Right hindlimb (tissue), 1 donor: ENCODE measurements around the gene RALGDS.

Source experiments
- DNase-seq: peaks from one replicate; pipeline ENCODE4 v3.0.0-alpha.2; 2018

The RALGDS gene

DNA sequence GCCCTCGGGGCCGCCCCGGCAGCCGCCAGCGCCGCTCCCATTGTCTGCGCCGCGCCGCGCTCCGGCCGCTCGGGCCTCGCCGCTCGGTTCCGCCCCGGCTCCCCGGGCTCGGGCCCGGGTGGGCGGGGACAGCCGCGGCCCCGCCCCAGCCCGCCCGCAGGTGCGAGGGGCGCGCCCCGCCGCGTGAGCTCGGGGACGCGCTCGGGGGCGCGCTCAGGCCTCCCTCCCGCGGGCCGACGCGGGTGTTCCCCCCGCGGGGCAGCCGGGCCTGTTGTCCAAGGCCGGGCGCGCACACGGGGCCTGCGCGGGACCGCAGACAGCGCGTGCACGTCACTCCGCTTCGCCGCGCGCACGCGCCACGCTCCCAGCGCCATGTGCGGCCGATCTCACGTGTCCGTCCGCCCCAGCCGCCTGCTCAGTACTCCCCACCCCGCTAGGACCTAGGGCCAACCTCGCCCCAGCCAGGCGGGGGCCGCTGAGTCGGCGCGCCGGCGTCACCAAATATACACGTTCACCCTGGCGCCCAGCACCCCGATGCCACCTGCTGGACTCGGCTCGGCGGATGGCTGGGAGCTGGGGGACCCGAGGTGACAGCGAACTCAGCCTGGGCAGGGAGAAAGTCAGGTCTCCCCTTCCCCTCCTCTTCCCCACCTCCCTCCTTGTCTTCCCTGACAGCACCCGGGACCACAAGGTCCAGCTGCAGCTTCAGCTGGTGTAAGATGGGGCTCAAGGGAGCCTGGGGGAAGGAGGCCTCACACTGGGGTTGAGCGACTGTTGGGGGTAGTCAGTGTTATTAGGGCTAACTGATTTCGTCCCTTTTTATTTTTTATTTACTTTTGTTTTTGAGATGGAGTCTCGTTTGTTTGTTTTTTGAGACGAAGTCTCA lies 28.3 kb upstream of the RALGDS start:
- peak; percentile 88 for DNase-seq

DNA sequence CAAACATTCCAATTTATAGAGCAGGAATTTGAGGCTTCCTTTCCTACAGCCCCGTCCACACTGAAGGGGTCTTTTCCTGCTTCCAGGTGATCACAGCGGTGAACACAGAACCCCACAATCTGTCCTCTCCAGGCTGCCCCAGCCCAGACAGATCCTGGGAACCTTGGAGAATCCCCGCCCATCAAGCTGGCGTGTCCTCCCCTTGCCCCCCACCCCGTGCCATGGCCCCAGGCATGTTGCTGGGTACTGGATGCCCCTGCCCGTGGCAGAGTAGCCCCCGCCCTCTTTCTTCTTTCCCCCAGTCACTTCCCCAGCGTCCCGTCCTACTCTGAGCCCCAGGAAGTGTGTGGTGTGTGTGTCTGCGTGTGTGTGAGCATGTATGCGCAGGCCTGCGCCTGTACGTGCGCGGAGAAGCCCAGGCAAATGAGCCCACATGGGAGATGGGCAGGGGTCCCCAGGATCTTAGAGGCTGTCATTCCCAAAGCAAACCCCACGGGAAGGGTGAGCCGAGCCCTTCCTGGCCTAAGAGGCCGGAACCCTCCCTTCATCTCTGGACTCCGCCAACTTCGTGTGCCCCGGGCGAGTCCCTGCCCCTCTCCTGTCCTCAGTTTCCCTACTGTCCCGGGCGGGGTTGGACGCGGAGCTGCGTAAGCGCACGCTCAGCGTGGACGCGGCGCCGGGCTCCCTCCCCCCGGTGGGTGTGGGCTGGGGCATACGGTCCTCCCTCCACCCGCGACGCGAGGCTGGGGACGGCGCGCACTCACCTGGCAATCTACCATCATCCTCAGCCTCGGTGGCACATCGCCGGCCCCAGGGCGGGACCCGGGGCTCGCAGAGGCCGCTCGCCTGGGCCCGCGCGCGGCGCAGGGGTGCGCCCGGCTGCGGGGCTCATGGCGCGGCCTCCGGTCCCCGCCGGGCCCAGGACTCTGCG lies 27.4 kb upstream of the RALGDS start:
- peak; percentile 63 for DNase-seq

DNA sequence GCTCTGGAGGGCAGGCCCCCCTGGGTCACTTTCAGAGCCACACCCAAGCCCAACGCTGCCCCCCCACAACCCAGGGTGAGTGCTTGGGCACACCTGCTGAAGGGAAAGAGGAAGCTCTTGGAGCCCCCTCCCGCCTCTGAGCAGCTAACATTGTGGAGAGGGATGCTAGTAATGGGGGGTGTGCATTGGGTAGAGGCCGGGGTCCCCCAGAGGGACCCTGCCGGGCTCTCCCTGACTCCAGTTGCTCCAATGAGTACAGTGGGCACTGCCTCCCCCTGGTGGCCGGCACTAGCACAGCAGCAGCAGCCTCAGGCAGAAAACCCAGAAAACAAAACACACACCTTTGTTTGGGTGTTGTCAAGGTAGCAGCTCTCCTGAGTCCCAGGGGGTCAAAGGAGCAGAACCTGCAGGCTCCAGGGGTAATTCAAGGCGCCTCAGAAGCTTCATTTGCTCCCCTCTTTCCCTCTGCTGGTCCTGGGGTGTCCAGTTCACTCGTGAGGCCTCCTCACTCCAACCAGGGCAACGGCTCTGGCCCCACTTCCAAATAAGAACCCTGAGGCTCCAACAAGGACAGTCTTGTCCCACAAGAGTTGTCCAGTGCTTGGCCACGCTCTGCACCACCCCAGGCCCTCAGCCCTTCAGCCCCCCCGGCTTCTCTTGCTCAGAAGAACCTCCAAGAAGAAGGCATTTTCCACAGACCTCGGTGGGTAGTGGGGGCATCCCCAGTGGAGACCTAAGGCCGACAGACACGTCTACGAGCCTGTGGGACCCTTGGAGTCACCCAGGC lies 26.6 kb upstream of the RALGDS start:
- peak; percentile 81 for DNase-seq

DNA sequence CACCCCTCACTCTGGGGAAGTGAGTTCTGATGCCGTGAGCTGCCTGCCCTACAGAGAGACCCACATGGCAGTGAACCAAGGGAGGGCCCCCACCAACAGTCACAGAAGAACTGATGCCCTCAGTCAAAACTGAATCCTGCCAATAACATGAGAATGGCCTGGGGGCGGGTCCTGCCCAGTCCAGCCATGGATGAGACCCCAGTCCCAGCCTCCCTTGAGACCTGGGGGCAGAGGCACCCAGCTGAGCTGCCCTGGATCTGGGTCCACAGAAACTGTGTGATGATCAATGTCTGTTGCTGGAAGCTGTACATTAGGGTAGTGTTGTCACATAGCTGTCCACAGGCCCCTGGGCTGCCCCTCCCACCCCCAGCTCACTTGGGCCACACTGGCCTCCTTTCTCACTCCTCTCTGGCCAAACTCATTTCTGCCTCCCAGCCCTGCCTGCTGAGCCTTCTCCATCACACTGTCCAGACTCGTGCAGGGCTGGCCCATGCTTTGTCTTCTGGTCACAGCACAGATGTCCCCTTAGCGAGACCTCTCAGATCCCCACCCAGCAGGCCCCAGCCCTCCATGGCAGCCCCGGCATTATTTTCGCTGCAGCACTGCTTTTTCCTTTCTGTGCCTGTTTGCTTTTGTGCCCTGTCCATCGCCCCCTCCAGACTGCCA lies 25.8 kb upstream of the RALGDS start:
- DNase-seq = no peak

DNA sequence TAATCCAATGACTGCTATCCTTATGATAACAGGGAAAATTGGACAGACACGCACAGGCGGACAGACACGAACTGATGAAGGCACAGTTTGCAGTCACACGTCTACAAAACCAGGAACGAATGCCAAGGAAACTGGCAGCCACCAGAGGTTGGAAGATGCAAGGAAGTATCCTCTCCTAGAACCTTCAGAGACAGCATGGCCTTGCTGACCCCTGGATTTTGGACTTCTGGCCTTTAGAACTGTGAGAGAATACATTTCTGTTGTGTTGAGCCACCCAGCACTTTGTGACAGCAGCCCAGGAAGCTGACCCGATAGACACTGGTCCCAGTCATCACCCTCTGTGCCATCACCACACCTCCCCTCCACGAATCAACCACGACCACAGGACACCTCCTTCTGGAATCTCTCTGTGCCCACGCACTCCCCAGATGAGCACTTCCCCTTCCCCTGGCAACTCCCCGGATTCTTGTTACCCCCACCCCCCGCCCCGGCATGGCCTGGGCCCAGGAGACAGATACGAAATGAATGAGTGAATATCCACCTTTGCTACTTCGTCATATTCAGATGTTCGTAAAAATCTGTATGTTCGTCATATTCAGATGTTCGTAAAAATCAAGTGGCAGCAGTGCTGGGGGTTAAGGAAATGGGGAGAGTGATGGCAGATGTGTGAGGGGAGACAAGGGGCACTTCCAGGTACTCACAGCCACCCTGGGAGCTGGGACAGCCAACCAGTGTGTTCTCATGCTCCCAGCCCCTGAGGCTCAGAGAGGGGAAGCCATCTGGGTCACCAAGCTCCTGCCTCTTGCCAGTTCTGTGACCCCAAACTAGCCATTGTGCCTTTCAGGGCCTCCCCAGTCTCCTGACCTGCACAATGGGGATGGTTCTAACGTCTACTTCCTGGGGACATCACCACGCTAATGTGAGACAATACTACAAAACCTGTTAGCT lies 24.1 kb upstream of the RALGDS start:
- DNase-seq = no peak

DNA sequence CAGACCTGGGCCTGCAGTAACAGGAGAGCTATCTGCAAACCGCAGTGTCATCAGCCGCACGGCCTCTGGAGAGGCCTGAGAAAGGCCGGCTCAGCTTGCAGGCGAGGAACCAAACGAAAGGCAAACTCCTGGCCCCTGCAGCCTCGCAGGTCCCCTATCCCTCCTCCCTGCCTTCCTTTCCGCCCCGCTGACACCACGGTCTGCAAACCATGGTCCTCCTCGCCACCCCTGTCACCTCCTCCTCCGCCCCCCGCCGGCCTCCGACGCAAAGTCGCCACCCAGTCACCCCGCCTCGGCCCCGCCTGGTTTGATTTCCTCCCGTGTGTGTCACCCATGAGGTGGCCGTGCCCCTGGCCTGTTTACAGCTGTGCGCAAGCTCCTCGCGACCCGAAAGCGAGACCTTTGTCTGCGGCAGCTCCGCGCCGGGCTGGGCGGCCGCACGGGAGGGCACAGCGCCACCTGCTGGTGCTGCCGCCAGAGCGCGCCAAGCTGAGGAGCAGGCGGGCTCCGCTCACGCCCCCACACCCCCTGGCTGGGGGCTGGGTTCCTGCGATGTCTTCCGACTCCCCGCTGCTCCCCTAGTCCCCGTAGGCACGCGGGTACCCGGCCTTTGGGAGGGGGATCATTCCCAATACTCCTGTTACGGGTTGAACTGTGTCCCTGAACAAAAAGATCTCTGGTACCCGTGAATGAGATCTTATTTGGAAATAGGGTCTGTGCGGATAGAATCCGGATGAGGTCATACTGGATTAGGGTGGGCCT lies 23.3 kb upstream of the RALGDS start:
- DNase-seq = peak; percentile 85

DNA sequence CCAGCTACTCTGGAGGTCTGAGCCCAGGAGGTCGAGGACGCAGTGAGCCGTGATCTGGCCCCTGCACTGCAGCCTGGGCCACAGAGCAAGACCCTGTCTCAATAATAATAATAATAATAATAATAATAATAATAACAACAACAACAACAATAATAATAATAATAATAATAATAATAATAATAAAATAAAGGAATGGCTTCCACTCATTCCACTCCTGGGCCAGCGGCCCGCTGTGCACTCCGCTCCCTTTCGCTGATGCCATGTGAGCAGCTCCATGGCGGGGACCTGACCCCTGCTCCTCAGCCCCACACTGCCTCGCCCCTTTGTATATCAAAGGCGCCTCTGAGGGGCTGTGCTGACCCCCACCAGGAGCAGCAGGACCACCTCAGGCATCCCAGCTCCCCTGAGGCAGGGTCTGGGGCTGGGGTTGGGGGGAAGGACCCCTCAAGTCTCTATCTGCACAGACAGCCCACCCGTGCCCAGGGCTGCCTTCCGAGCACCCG lies 22.6 kb upstream of the RALGDS start:
- no peak for DNase-seq

DNA sequence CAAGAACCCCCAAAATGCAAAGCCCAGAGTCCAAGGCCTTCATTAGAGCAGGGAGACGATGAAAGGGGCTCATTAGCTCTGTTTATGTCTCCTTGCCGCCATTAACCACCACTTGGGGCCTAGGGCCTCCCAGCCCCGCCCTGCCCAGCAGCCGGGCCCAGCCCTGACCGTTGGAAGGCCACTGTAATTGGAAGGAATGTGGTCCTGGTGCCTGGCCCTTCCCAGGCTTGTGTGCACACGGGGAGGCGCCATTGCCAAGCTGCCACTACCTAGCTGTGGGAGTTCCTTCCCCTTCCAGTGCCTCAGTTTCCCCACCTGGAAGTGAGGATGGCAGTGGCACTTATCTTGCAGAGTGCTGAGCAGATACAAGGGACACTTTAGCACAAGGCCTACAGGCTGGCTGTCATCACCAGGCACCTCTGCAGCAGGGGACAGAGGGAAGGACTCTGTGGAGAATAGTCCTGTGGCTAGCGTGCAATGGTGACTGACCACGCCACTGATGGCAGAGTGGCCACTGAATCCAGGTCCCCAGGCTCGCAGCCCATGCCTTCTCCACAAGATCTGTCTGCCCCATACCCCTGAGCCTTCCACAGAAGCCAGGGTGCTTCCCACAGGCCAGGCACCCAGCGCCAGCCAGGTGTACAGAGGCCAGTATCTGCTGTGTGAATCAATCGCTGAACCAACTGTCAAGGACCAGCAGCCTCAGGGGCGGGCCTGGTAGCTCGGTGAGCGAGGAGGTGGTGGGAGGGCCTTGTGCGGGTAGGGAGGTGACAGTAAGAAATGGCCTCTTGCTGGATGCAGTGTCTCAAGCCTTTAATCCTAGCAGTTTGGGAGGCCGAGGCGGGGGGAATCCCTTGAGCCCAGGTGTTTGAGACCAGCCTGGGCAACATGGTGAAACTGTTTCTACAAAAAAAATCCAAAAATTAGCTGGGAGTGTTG lies 21.9 kb upstream of the RALGDS start:
- no peak for DNase-seq

DNA sequence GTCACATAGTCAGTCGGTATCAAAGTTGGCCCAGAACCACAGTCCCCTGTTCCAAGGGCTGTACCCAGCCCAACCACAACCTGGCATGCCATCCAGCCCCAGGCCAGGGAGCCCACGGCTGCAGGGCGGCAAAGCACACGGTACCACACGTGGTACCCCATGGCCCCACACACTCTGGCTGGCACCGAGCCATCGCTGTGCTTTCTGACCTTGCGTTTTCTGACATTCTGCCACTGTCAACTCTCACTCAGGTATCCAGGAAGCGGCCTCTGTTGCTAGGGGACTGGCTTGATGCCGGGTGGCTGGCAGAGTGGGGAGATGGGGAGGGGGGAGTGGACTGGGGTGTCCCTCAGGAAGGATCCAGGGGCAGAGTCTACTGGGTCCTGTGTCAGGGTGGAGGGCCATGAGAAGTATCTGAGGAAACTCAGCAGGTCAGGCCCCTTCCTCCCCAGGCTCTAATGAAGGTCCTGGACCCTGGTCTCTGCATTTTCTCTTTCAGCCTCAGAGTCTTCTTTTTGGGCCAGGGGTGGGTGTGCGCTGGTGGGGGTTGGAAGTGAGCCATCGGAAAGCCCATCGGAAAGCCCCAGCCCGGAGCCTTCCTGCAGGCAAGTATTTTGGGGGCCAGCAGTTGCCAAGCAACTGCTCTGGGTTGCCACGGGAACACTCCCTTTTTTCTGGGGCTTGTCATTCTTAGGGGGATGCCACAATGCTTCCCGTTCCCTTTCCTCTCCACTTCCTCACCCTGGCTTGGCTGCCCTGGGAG lies 21.0 kb upstream of the RALGDS start:
- no peak for DNase-seq

DNA sequence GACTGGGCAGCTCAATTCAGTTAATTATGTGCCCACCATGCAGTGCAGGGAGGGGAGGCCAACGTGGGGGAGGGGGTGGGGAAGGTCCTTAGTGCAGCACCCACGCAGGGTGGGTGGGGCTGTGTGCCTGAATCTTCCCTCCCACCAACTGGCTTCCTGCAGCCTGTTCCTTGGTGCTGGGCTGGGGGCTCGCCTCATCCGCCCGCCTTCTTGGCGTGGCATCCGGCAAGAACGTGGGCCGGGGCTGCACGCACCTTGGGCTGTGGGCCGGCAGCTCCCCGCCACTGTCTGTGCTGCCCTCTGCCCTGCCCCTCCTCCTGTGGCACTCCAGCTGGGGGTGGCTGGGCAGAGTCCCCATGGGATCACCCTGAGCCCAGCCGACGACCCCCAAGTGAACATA lies 19.6 kb upstream of the RALGDS start:
- no peak for DNase-seq

DNA sequence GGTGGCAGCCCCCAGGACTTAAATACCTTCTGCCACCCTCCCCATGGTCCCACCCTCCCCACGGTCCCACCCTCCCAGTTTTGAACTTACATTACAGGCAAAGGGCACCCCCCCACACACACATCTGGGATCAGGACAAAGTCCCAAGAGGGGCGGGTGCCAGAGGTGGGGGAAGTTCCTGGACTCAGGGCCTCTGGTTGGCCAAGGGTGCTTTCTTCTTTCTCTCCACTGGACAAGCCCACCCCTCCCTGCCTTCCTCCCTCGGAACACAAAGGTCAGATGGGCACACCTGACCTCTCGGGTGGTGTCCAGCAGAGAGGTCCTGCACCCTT lies 19.1 kb upstream of the RALGDS start:
- DNase-seq = no peak

DNA sequence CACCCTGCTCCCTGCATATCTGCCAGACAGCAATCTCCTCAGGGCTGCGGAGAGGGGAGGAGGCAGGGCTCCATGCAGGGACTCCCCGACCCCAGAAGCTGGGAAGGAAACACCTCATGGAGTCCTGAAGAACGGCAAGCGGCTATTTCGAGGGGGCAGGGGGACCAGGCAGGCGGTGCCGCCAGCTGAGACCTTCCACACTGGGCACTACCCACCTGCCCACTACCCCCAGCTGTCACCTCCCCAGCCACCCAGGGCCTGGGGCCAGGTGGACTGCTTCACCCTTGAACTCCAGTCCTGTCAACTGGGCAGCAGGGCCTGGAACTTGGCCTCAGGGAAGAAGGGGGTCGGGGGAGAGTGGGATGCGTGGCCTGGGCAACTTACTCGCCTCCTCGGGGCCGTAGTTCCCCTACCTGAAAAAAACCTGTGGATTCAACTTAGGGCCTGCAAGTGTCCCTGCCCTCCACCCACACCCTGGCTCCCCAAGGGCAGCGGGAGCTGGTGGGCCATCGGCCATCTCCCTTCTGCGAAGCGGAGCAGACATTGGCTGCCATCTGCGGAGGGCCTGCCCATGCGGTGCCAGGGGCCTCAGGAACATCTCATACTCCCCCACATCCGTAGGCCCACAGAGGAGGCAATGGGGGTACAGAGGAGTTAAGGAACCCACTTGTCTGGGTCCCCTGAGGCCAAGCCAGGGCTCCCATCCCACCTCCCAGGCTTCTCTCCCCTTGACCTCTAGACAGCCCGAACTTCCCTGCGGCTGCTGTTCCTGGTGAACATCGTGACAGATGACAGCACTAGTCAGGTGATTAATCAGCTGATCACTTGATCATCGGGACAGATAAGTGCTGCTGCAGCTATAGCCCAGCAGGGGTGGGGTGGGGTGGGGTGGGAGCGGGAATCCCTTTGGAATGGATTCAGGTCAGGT lies 18.5 kb upstream of the RALGDS start:
- no peak for DNase-seq

DNA sequence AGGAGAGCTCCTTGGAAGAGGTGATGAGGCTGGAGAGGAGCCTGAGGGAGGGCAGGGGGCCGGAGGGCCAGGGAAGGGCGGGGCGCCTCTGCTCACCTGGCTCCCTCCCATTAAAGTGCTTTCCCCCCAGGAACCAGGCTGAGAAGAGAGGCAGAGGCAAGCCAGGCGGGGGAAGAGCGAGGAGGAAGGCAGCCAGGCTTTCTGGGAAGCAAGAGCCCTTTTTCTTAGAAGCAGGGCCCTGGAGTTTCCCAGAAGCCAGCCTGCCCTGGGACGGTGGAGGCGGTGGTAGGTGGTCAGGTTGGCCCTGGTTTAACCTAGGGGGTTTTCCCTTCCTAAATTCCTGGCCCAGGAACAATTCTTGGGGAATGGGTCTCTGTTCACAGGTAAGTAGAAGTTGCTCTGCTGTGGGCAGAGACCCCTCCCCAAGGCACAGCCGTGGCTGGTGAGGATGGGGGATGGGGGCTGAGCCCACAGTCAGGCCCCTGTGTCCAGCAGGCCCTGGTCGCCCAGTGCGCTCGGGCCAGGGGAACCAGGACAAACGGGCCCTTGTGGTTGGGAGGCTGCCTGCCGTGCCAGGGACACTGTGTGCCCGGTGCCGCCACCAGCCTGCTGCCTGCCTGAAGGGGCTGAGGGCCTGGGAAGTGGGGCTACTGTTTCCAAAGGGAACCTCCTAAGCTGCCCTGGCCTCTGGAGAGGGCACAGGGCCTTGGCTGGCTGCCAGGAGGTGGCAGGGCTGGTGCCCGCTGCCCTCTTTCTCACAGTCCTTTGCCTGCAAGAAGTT lies 16.6 kb upstream of the RALGDS start:
- DNase-seq = peak; percentile 48

DNA sequence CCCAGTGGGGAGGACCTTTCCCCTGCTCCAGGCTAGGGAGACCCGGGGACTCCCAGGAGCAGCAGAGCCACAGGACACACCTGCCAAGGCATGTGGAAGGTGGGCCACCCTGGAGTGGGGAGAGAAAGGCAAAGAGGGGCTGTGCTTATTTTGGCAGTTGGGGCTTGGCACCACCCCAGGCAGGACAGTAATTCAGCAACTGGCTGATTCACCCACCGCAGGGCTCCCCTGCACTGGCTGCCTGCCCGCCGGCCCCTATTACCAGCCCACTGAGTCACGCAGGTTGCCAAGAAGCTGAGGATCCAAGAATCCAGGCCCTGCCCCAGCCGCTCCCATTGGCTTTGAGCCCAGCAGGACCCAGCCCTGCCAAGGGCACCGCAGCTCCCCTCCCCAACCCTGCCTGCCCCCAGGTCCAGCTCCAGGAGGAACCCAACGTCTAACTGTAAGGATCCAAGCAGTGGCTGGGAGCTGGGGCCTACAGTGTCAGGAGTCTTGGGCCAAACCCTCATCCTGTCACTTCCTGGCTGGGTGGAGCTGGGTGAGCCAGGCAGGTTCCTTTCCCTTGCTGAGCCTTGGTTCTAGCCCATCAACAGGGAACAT lies 14.2 kb upstream of the RALGDS start:
- DNase-seq = peak; percentile 73

DNA sequence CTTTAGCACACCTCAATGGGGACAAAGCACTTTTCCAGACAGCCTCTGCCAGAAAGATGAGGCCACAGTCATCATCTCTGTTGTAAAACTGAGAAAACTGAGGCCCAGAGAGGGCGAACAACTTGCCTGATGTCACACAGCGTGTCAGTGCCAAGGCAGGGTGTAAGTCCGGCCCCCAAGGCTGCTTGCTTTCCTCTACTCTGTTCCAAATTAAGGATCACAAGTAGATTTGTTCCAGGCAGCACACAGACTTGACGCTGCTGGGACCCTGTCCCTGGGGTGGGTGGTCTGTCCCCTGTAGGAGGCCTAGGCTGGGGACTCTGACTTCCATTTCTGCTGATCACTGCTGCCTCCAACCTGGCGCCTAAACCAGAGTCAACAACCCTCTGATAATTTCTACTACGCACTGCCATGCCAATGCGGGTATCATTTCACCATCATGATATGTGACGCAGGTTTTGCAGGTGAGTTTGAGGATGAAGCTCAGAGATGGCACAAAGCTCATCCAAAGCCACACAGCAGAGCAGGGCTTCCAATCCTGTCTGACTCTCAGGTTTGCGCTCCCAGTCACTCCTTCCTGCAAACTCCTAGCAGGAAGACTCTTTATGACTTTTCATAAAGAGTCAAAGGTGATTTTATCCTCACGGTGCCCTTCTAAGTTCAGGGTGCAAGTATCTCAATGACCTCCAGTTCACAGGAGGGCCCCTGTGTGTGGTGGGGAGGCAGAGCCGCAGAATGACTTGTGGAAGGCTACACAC lies 13.5 kb upstream of the RALGDS start:
- no peak for DNase-seq
